ENCODE data around the gene LASP1NB.

The LASP1NB gene

DNA sequence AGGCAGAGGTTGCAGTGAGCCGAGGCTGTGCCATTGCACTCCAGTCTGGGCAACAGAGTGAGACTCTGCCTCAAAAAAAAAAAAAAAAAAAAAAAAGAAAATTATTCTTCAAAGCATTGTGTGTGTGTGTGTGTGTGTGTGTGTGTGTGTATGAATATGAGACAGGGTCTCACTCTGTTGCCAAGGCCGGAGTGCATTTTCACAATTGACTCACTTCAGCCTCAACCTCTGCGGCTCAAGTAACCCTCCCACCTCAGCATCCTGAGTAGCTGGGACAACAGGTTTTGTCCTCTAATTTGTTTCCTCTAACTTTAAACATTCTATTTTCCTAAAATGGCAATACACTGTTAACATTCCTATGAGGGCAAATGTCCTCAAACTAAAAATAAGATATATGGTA is 34.1 kb downstream of the LASP1NB start:
- ATAC-seq (no peak), DNase-seq (no peak)
- Histone ChIP-seq H3K27ac (ENCODE audit: low read length) (no peak overlapping the region), H3K27me3 (ENCODE audit: control insufficient read depth, insufficient read depth, low read length) (no peaks in the 10 kb centered on the region), H3K36me3 (ENCODE audit: control insufficient read depth, insufficient read depth, low read length) (no peaks in the 10 kb centered on the region), H3K4me3 (ENCODE audit: low read length) (no peak overlapping the region), H3K4me1 (ENCODE audit: control insufficient read depth, insufficient read depth, low read length) (peaks cover 4% of the 10 kb centered on the region), H3K9me3 (ENCODE audit: control insufficient read depth, insufficient read depth, low read length) (no peaks in the 10 kb centered on the region)
- H3K4me1 Mint-ChIP-seq, result peaks cover 0 to 7% of the 10 kb centered on the region in 2 donors
- H3K27ac Mint-ChIP-seq, result no peak overlapping the region
- H3K27me3 Mint-ChIP-seq (ENCODE audit: low read depth in 2 of 2), result no peaks in the 10 kb centered on the region
- WGBS (ENCODE audit: insufficient coverage), result 92% methylated on average over 2 of the region's 3 CpGs
- no peak overlapping the region for H3K4me3 Mint-ChIP-seq
- H3K9me3 Mint-ChIP-seq, result no peaks in the 10 kb centered on the region
- no peaks in the 10 kb centered on the region for H3K36me3 Mint-ChIP-seq
- intact Hi-C loops (cut with micrococcal nuclease), result no loop called here
- TF ChIP-seq, protein P1, sequence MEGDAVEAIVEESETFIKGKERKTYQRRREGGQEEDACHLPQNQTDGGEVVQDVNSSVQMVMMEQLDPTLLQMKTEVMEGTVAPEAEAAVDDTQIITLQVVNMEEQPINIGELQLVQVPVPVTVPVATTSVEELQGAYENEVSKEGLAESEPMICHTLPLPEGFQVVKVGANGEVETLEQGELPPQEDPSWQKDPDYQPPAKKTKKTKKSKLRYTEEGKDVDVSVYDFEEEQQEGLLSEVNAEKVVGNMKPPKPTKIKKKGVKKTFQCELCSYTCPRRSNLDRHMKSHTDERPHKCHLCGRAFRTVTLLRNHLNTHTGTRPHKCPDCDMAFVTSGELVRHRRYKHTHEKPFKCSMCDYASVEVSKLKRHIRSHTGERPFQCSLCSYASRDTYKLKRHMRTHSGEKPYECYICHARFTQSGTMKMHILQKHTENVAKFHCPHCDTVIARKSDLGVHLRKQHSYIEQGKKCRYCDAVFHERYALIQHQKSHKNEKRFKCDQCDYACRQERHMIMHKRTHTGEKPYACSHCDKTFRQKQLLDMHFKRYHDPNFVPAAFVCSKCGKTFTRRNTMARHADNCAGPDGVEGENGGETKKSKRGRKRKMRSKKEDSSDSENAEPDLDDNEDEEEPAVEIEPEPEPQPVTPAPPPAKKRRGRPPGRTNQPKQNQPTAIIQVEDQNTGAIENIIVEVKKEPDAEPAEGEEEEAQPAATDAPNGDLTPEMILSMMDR (IDR thresholded peaks at IDR 0.05), result no peak

DNA sequence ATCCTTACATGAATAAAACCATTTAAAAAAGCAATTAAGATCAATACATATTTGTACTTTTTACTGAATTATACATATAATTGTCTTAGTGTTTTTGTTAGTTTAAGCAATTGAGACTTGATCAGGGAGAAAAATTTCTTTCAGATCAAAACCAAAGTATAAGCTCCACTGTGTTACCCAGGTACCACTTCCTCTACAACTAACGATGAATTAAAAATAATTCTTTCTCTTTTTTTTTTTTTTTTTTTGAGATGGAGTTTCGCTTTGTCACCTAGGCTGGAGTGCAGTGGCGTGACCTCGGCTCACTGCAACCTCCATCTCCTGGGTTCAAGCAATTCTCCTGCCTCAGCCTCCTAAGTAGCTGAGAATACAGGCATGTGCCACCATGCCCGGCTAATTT is 35.0 kb downstream of the LASP1NB start:
- TF ChIP-seq, protein P1 (IDR thresholded peaks at IDR 0.05), result no peak
- no peaks in the 10 kb centered on the region for H3K27me3 ChIP-seq (ENCODE audit: control insufficient read depth, insufficient read depth, low read length)
- no peak overlapping the region for H3K27ac ChIP-seq (ENCODE audit: low read length)
- no peak overlapping the region for H3K27ac Mint-ChIP-seq
- H3K9me3 ChIP-seq (ENCODE audit: control insufficient read depth, insufficient read depth, low read length), result no peaks in the 10 kb centered on the region
- 26% methylated on average over 3 of the region's 5 CpGs for WGBS (ENCODE audit: insufficient coverage)
- no peaks in the 10 kb centered on the region for H3K9me3 Mint-ChIP-seq
- H3K27me3 Mint-ChIP-seq (ENCODE audit: low read depth in 2 of 2), result no peaks in the 10 kb centered on the region
- H3K4me1 Mint-ChIP-seq, result peaks cover 0 to 7% of the 10 kb centered on the region in 2 donors
- intact Hi-C loops (cut with micrococcal nuclease), result no loop called here
- ATAC-seq (peak in 2 of 3 donors; percentile 34 to 38), DNase-seq (peak in 1 of 2 donors; percentile 37)
- no peak overlapping the region for H3K4me3 Mint-ChIP-seq
- no peak overlapping the region for H3K4me3 ChIP-seq (ENCODE audit: low read length)
- no peaks in the 10 kb centered on the region for H3K36me3 Mint-ChIP-seq
- no peaks in the 10 kb centered on the region for H3K36me3 ChIP-seq (ENCODE audit: control insufficient read depth, insufficient read depth, low read length)
- H3K4me1 ChIP-seq (ENCODE audit: control insufficient read depth, insufficient read depth, low read length), result peaks cover 4% of the 10 kb centered on the region

DNA sequence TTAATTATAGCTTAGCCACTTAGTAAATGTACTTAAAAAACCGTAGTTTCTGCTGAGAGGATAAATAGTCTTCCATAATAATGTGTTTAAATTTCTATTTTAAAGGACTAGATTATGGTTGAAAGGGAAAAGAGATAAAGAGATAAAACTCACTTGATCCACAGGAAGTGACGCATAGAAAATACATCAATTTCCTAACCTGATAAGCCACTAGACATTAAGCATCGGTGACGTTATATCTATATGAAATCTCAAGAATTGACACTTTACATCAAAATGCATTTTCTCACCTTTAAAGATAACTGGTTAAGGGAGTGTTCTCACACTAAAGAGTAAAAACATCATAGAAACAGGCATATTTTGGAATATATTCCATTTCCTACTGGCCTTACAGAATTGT is 36.0 kb downstream of the LASP1NB start:
- DNase-seq, result peak in 1 of 2 donors; percentile 27
- Mint-ChIP-seq H3K36me3 (no peaks in the 10 kb centered on the region), H3K4me3 (peak overlapping the region; percentile 21), H3K9me3 (no peaks in the 10 kb centered on the region), H3K27ac (peak overlapping the region in 1 of 2 donors; percentile 16), H3K27me3 (ENCODE audit: low read depth in 2 of 2) (no peaks in the 10 kb centered on the region), H3K4me1 (peaks cover 0 to 7% of the 10 kb centered on the region in 2 donors)
- Histone ChIP-seq H3K27me3 (ENCODE audit: control insufficient read depth, insufficient read depth, low read length) (no peaks in the 10 kb centered on the region), H3K4me1 (ENCODE audit: control insufficient read depth, insufficient read depth, low read length) (peaks cover 4% of the 10 kb centered on the region), H3K4me3 (ENCODE audit: low read length) (no peak overlapping the region), H3K9me3 (ENCODE audit: control insufficient read depth, insufficient read depth, low read length) (no peaks in the 10 kb centered on the region), H3K36me3 (ENCODE audit: control insufficient read depth, insufficient read depth, low read length) (no peaks in the 10 kb centered on the region), H3K27ac (ENCODE audit: low read length) (no peak overlapping the region)
- WGBS (ENCODE audit: insufficient coverage), result no CpG with 5 or more reads among the region's 4 CpGs
- TF ChIP-seq, protein P1 (IDR thresholded peaks at IDR 0.05), result no peak
- intact Hi-C loops (cut with micrococcal nuclease), result no loop called here
- no peak for ATAC-seq

DNA sequence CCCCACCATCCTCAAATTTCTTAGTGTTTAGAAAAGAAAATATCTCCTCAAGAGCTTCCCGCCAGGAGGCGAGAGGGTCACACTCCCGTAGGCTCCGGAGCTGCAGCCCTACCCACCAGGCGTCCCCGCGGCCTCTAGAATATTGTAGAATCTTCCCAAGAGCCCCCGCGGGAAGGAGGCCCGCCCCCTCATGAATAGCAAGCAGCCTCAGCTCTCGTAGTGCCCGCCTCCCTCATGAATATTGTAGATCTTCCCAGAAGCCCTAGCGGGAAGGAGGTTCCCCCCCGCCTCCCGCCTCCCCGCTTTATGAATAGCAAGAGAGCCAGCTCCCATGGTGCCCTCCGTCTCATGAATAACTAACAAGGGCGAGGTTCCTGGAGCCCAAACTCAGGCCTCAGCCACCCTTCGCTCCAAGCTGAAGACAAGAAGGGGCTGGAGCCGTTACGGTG is 41.9 kb downstream of the LASP1NB start, which contains the start of gene FBXO47:
FBXO47 (minus strand) TSS at position 114 of the 449 bp plus-strand sequence. CDS start 4,378 bp downstream, outside the sequence.
- no peaks in the 10 kb centered on the region for H3K36me3 Mint-ChIP-seq
- H3K4me1 Mint-ChIP-seq, result peaks cover 7 to 9% of the 10 kb centered on the region in 2 donors
- ATAC-seq (peak; percentile 100), DNase-seq (peak; percentile 80 to 88)
- Histone ChIP-seq H3K4me1 (ENCODE audit: control insufficient read depth, insufficient read depth, low read length) (peaks cover 12% of the 10 kb centered on the region), H3K9me3 (ENCODE audit: control insufficient read depth, insufficient read depth, low read length) (no peaks in the 10 kb centered on the region), H3K27ac (ENCODE audit: low read length) (peak within 1 kb of the TSS; percentile 71), H3K27me3 (ENCODE audit: control insufficient read depth, insufficient read depth, low read length) (no peaks in the 10 kb centered on the region), H3K36me3 (ENCODE audit: control insufficient read depth, insufficient read depth, low read length) (no peaks in the 10 kb centered on the region), H3K4me3 (ENCODE audit: low read length) (peak within 1 kb of the TSS; percentile 20)
- no peaks in the 10 kb centered on the region for H3K9me3 Mint-ChIP-seq
- H3K27me3 Mint-ChIP-seq (ENCODE audit: low read depth in 2 of 2), result no peaks in the 10 kb centered on the region
- TF ChIP-seq, protein P1 (IDR thresholded peaks at IDR 0.05), result no peak
- H3K4me3 Mint-ChIP-seq, result peak within 1 kb of the TSS; percentile 85
- WGBS (ENCODE audit: insufficient coverage), result 22% methylated on average over 19 of the region's 21 CpGs
- intact Hi-C loops (cut with micrococcal nuclease), result loop anchor here (1.0 kb wide), 1 partner anchor 9 kb away; no protein-coding TSS in a partner anchor
- peak within 1 kb of the TSS; percentile 80 to 83 for H3K27ac Mint-ChIP-seq

Measured in natural killer cell (primary cell).